Myocyte (in vitro differentiated cells): ENCODE measurements around the gene MLLT6. TPM values are rescaled to one million over a fixed set of nuclear protein-coding genes. Genes with fewer than 3 reads are reported as not detected.

Experiments used
- DNase-seq: peaks from one replicate; pipeline ENCODE4 v3.0.0-alpha.2; 2012; ENCODE audit warnings: low read depth
- microRNA-seq: library from miRNA; unstranded; fragments of <30 nt; microRNA quantifications from one replicate; pipeline ENCODE4, GENCODE V29; 2016
- total RNA-seq: library from RNA; depleted of rRNA; stranded (reverse); fragments of >200 nt; gene quantifications from 2 replicates; pipeline ENCODE4 v1.2.3, GENCODE V29; 2014

MLLT6 gene
- total RNA-seq, 1 donor from 2014 or later = 42.7 TPM

DNA sequence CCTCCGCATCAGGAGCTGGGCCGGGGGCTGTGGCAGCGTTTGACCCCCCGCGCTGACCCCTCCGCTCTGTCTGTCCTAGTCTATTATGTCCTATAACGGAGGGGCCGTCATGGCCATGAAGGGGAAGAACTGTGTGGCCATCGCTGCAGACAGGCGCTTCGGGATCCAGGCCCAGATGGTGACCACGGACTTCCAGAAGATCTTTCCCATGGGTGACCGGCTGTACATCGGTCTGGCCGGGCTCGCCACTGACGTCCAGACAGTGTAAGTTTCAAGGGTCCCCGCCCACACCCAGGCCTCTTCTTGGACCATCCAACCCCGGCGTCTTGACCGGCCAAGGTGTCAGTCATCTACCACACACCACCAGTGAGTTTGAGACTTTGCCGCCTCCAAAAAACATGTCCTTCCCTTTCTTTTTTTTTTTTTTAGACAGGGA is 48.0 kb downstream of the MLLT6 start:
- DNase-seq = no peak

DNA sequence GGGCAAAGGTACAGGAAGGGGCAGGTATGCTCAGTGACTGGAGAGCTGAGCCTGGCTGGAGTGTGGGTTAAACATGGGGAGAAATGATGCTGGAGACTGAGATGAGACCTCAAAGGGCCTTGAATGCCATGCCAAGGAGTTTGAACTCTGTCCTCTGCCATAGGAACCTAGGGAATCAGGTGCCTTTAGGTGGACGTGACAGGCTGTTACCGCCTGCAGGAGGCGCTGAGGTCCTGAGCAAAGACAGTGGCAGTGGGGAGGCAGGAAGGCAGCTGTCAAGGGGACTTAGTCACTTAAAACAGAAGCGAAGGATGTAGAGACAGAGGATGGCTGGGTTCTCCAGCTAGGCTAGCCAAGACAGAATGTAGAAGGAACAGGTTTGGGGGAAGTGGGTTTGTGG is 56.5 kb downstream of the MLLT6 start:
- peak; percentile 70 for DNase-seq

DNA sequence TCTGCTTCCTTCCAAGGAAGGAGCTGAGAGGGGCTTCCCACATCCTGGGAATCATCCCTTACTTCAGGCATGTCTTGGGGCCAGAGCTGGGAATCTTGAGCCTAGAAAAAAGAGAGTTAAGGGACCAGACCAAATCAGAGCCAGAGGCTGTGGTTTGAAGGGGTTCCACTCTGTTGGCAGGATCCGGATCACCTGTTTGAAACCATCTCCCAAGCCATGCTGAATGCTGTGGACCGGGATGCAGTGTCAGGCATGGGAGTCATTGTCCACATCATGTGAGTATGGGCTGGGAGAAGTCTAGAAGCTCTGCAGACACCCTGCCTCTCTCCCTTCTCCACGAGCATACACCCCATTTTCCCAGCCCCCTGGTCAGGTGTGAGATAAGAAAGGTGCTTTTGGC is 57.2 kb downstream of the MLLT6 start:
- DNase-seq = peak; percentile 60

DNA sequence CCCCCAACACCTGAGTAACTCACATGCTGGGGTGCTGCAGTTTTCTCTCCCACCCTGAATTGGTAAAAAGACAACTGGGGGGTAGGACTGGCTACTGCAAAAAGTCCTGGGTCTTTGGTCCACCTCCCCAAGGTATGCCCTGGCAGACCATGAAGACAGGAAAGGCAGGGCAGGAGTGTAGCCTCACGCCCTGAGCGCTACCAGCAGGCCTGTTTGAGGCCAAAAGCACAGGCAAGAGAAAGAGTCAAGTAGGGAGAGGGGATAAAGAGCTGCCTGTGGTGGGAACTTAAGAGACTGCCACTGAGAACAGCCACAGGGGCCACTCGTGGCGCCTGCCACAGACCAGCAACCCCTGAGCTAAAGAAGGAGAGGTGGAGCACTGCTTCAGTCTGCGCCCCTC is 61.3 kb downstream of the MLLT6 start:
- DNase-seq = no peak

DNA sequence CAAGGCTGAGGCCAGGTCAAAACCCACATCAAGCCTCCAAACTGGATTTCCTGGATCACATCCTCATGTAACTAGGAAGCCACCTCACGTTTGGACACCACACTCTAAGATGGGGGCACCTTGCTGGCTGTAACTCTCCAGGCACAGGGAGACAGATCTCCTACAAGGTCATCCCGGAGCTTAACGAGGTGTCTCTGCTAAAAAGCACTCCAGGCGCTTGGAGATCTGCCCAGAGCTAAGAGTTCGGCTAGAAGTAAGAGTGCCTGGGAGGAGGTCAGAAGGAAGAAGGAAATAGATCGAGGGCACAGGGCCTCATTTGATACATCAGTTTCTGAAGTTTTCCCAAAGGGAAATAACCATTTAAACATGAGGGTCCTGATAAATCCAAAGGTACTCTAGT is 63.3 kb downstream of the MLLT6 start:
- DNase-seq = no peak

DNA sequence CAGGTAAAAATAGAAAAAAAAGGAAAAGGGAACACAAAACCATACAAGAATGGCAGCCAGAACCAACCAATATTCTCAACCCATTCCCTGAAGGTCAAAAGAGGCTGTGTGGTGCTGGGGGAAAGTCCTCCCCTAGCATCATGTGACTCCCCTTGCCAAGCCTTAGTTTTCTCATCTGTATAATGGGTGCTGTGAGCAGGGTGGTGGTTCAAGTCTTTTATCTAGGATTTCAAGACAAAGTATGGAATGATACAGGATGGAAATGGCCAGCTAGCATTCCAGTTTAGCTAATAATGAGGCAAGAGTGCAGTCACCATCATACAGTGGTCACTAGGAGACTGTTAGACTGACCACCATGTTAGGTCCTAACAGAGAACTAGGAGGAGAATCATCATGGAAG is 68.2 kb downstream of the MLLT6 start:
- DNase-seq = no peak

DNA sequence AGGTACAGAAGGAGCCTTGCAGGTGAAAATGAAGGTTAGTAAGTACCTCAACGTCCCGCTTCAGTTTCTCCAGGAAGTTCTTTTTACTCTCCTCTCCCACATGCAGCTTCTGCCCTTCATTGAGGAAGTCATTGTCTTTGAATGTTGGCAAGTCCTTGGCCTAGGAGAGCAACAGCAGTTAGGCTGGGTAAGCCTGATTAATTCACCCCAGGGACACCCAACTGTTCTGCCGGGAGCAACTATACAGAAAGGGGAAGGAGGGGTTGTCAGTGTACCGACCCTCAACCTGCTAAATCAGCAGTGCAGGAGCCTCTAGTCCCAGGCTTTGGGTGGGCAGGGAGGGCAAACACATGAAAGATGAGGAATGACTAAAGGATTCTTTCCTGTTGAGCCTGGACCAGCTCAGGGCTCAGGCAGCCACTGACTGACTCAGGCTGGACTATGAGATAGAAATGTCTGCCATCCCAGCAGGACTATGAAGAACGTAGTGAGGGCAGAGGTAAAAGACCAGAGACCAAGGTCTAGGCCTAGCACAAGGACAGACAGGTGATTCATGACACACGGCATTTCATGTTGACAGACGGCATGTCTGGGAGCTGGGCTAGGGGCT is 72.7 kb downstream of the MLLT6 start:
- DNase-seq = no peak

Small RNA genes lying within 50 kb of the gene (microRNA-seq; reads per million reads assigned to microRNA genes)
- gene MIR4726 (0.65 reads per million), gene MIR4734 (not detected)

Other genes starting within 250 kb of the MLLT6 start
- 0.08 TPM in 1 of 2 replicates, not detected in the other for gene SRCIN1, start 99.3 kb upstream of the MLLT6 start, total RNA-seq
- 0.94 and 1.2 TPM in 2 replicates for gene EPOP, start 30.3 kb upstream of the MLLT6 start, total RNA-seq
- 3.7 and 6.2 TPM in 2 replicates for gene CISD3, start 25.1 kb downstream of the MLLT6 start, total RNA-seq
- gene PCGF2, start 43.1 kb downstream of the MLLT6 start, total RNA-seq = 2.0 and 2.3 TPM in 2 replicates
- gene PSMB3, start 47.5 kb downstream of the MLLT6 start, total RNA-seq = 165 and 179 TPM in 2 replicates
- gene PIP4K2B, start 94.3 kb downstream of the MLLT6 start, total RNA-seq = 74.4 and 89.7 TPM in 2 replicates
- 10.8 and 11.3 TPM in 2 replicates for gene CWC25, start 120.0 kb downstream of the MLLT6 start, total RNA-seq
- 758 and 872 TPM in 2 replicates for gene RPL23, start 148.4 kb downstream of the MLLT6 start, total RNA-seq
- 86.8 and 89.9 TPM in 2 replicates for gene LASP1, start 164.8 kb downstream of the MLLT6 start, total RNA-seq